SK-N-SH treated with all-trans-retinoic acid at 6 μM for 48 hours (cell line): ENCODE data around the gene PDE9A.

Source experiments
- ATAC-seq: fragments of 200-7000 bp; cut with Tn5 transposase; 3 replicates; pipeline ENCODE4 v1.9.1; 2020; ENCODE audit warnings: mild to moderate bottlenecking, moderate library complexity
- ARNTL ChIP-seq: fragments of 450-650 bp; formaldehyde crosslinking; IDR thresholded peaks from 2 replicates; pipeline ENCODE4 v1.5.0; 2020; ENCODE audit warnings: low read depth, mild to moderate bottlenecking, moderate library complexity, borderline replicate concordance
- CREB5 ChIP-seq: fragments of 250-450 bp; sonication (Bioruptor Pico); IDR thresholded peaks from 2 replicates; pipeline ENCODE4 v1.5.1; 2020; ENCODE audit warnings: low read depth, mild to moderate bottlenecking, moderate library complexity
- CSRNP3 ChIP-seq: fragments of 250-450 bp; sonication (Bioruptor Pico); IDR thresholded peaks from 2 replicates; pipeline ENCODE4 v1.5.1; 2021; ENCODE audit warnings: mild to moderate bottlenecking, moderate library complexity
- GLIS3 ChIP-seq: fragments of 250-450 bp; sonication (Bioruptor Pico); IDR thresholded peaks from 2 replicates; pipeline ENCODE4 v1.5.0; 2020; ENCODE audit warnings: mild to moderate bottlenecking, moderate library complexity
- ISL1 ChIP-seq: fragments of 250-450 bp; sonication (Bioruptor Pico); IDR thresholded peaks from 2 replicates; pipeline ENCODE4 v2.1.2; 2022; ENCODE audit warnings: mild to moderate bottlenecking, moderate library complexity
- PATZ1 ChIP-seq: fragments of 250-450 bp; sonication (Bioruptor Pico); IDR thresholded peaks from 2 replicates; pipeline ENCODE4 v1.8.0; 2020; ENCODE audit warnings: mild to moderate bottlenecking, moderate library complexity, borderline replicate concordance
- POU6F1 ChIP-seq: fragments of 250-450 bp; sonication (Bioruptor Pico); IDR thresholded peaks from 2 replicates; pipeline ENCODE4 v1.8.0; 2021; ENCODE audit warnings: low read depth, mild to moderate bottlenecking, moderate library complexity, borderline replicate concordance
- PPARA ChIP-seq: fragments of 250-450 bp; sonication (Bioruptor Pico); IDR thresholded peaks from 2 replicates; pipeline ENCODE4 v1.5.0; 2020; ENCODE audit warnings: mild to moderate bottlenecking, borderline replicate concordance
- SNAI2 ChIP-seq: fragments of 250-450 bp; sonication (Bioruptor Pico); IDR thresholded peaks from 2 replicates; pipeline ENCODE4 v1.5.0; 2020; ENCODE audit warnings: mild to moderate bottlenecking, moderate library complexity
- TCF4 ChIP-seq: fragments of 250-450 bp; sonication (Bioruptor Pico); IDR thresholded peaks from 2 replicates; pipeline ENCODE4 v1.8.0; 2021; ENCODE audit warnings: mild to moderate bottlenecking, moderate library complexity, borderline replicate concordance
- TOX ChIP-seq: fragments of 250-450 bp; sonication (Bioruptor Pico); IDR thresholded peaks from 2 replicates; pipeline ENCODE4 v1.8.0; 2021; ENCODE audit warnings: mild to moderate bottlenecking, moderate library complexity, borderline replicate concordance
- TSHZ2 ChIP-seq: fragments of 250-450 bp; sonication (Bioruptor Pico); IDR thresholded peaks from 2 replicates; pipeline ENCODE4 v1.5.0; 2020; ENCODE audit warnings: mild to moderate bottlenecking, moderate library complexity
- ZC3H10 ChIP-seq: fragments of 250-450 bp; sonication (Bioruptor Pico); IDR thresholded peaks from 2 replicates; pipeline ENCODE4 v1.5.1; 2021; ENCODE audit warnings: mild to moderate bottlenecking, moderate library complexity
- ZFP3 ChIP-seq: fragments of 250-450 bp; sonication (Bioruptor Pico); IDR thresholded peaks from 2 replicates; pipeline ENCODE4 v1.5.0; 2020; ENCODE audit warnings: mild to moderate bottlenecking, moderate library complexity
- ZFP30 ChIP-seq: fragments of 450-650 bp; formaldehyde crosslinking; IDR thresholded peaks from 2 replicates; pipeline ENCODE4 v1.5.0; 2022; ENCODE audit warnings: mild to moderate bottlenecking, moderate library complexity
- ZNF565 ChIP-seq: fragments of 450-650 bp; formaldehyde crosslinking; conservative IDR thresholded peaks from 2 replicates; pipeline ENCODE4 v1.5.0; 2020; ENCODE audit warnings: low read depth, mild to moderate bottlenecking, moderate library complexity
- ZNF70 ChIP-seq: fragments of 450-650 bp; formaldehyde crosslinking; IDR thresholded peaks from 2 replicates; pipeline ENCODE4 v1.5.0; 2020; ENCODE audit warnings: mild to moderate bottlenecking, moderate library complexity
- ZNF8 ChIP-seq: fragments of 450-650 bp; formaldehyde crosslinking; IDR thresholded peaks from 2 replicates; pipeline ENCODE4 v1.5.0; 2020; ENCODE audit warnings: mild to moderate bottlenecking, moderate library complexity

Gene PDE9A

GRCh38 chr21:42655796-42656770, 2.7 kb downstream of the PDE9A start:
- no peak for ATAC-seq
- TF ChIP-seq GLIS3 (CRISPR knock-in tag): no peak
- TF ChIP-seq TCF4 (CRISPR knock-in tag): no peak
- no peak for TF ChIP-seq ZNF565 (CRISPR knock-in tag)
- TF ChIP-seq TSHZ2: no peak
- no peak for TF ChIP-seq CREB5
- TF ChIP-seq TOX (CRISPR knock-in tag): no peak
- no peak for TF ChIP-seq ARNTL (CRISPR knock-in tag)
- no peak for TF ChIP-seq CSRNP3 (CRISPR knock-in tag)
- TF ChIP-seq ZFP3: no peak
- no peak for TF ChIP-seq SNAI2 (CRISPR knock-in tag)
- no peak for TF ChIP-seq ZFP30 (CRISPR knock-in tag)
- TF ChIP-seq PATZ1 (CRISPR knock-in tag): no peak
- TF ChIP-seq ISL1 (CRISPR knock-in tag): no peak
- TF ChIP-seq ZC3H10 (CRISPR knock-in tag): no peak
- no peak for TF ChIP-seq POU6F1 (CRISPR knock-in tag)
- no peak for TF ChIP-seq ZNF70
- no peak for TF ChIP-seq PPARA (CRISPR knock-in tag)

- no peak for TF ChIP-seq ZNF8 (CRISPR knock-in tag)
- no peak for TF ChIP-seq ISL1 (CRISPR knock-in tag)
- no peak for TF ChIP-seq POU6F1 (CRISPR knock-in tag)
- no peak for TF ChIP-seq SNAI2 (CRISPR knock-in tag)
- no peak for TF ChIP-seq ZC3H10 (CRISPR knock-in tag)
- ATAC-seq: no peak
These were observed 3.5 kb downstream of the PDE9A start for GRCh38 chr21:42656872-42657271.
